Fibroblast of lung (primary cell): Measurements from ENCODE around the gene ACKR2.

ENCODE experiments used
- EZH2 ChIP-seq: IDR thresholded peaks from 2 replicates; pipeline ENCODE4 v1.5.1; 2012; ENCODE audit warnings: low read length, control low read depth, mild to moderate bottlenecking; ENCODE audit errors: missing control alignments
- TF ChIP-seq, protein P1 (sequence below), 2 donors: IDR thresholded peaks in 1 of 2; conservative IDR thresholded peaks in 1 of 2; 1 replicate in 1 of 2; 2 replicates in 1 of 2; pipeline ENCODE4 v1.5.1; 2011 to 2012; ENCODE audit warnings: low read length in 2 of 2, control low read depth in 1 of 2, inconsistent platforms in 1 of 2, low read depth in 1 of 2, mild to moderate bottlenecking in 1 of 2

- TF ChIP-seq, protein P1, sequence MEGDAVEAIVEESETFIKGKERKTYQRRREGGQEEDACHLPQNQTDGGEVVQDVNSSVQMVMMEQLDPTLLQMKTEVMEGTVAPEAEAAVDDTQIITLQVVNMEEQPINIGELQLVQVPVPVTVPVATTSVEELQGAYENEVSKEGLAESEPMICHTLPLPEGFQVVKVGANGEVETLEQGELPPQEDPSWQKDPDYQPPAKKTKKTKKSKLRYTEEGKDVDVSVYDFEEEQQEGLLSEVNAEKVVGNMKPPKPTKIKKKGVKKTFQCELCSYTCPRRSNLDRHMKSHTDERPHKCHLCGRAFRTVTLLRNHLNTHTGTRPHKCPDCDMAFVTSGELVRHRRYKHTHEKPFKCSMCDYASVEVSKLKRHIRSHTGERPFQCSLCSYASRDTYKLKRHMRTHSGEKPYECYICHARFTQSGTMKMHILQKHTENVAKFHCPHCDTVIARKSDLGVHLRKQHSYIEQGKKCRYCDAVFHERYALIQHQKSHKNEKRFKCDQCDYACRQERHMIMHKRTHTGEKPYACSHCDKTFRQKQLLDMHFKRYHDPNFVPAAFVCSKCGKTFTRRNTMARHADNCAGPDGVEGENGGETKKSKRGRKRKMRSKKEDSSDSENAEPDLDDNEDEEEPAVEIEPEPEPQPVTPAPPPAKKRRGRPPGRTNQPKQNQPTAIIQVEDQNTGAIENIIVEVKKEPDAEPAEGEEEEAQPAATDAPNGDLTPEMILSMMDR (conservative IDR thresholded peaks at IDR 0.05 in 1 of 2, IDR thresholded peaks at IDR 0.05 in 1 of 2; ENCODE audit: low read depth in 1 of 2, low read length in 2 of 2), result no peak
- TF ChIP-seq EZH2, result no peak
Observed at GRCh38 chr3:42901073-42901415, 91.8 kb downstream of the ACKR2 start.
